ENCODE data around the gene TOM1L1. TPM values are rescaled to one million over a fixed set of nuclear protein-coding genes. Genes with fewer than 3 reads are reported as not detected.

Gene TOM1L1
- total RNA-seq, 1 donor from 2014 or later = 0.34 TPM

DNA sequence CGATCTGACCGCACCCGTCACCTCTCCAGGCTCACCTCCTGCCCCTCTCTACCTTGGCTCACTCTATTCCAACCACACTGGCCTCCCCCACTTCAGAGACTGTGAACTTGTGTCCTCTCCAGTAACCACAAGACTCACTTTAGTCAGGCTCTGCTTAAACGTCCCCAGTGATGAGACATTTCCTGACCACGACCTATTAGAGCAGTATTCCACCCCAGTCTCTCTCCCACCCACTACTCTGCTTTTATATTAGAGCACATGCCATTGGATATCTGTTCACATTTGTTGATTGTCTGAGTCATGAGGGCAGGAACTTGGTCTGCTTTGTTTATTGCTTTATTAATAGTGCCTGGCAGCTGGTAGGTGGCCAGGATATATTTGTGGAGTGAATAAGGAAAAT is 47.7 kb downstream of the TOM1L1 start:
- peak; percentile 73 for DNase-seq

DNA sequence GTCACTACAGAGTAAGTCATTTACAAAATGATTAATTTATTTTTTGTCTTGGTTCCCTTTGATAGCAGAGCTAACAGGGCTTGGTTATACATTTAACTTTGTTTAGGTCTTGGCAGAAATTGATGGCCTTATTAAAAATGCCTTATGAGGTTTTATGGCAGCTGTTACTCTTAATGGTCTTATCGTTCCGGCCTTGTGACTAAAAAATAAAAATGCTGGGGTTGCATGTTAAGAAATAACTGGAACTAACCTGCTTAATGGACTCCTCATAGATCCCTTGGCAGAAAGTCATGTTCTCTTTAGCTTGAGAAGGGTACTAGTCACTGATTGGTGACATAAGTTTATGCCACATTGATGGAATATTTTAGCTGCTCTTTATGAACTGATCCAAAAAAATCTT is 49.5 kb downstream of the TOM1L1 start:
- DNase-seq = no peak

DNA sequence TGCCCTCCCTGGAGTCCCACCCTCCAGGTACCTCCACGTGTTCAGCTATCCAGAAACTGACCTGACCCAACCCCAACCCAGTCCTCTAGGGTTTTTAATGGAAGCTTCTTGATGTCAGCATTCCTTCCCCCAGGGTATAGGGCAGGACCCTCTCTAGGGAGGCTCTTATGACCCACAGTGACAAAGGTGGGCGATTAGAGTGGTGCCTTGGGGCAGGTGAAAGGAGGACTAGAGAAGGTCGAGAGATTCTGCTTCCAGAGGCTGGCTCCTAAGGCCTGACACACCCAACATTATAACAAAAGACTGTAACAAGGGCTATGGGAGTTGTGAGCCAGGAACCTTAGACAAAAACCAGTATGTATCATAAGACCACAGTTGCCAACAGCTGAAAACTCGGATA is 50.6 kb downstream of the TOM1L1 start:
- DNase-seq = no peak

DNA sequence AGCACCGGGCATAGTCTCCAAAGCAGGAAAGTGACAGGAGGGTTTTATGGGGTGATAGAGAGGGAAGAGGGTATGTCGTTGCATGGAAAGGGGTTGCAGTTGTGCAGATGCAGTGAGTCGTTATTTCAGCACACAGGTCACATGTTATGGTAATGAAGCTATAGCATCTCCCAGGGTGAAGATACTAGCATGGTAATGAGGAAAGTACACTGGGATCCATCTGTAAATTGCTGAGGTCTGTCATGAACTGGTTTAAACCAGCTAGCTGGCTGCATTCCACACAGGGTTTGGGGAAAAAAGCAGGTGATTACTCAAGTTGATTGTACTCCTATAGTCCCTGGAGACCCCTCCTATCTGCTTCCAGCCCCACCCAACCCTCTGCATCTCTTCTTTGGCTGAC is 56.1 kb downstream of the TOM1L1 start:
- DNase-seq = no peak

DNA sequence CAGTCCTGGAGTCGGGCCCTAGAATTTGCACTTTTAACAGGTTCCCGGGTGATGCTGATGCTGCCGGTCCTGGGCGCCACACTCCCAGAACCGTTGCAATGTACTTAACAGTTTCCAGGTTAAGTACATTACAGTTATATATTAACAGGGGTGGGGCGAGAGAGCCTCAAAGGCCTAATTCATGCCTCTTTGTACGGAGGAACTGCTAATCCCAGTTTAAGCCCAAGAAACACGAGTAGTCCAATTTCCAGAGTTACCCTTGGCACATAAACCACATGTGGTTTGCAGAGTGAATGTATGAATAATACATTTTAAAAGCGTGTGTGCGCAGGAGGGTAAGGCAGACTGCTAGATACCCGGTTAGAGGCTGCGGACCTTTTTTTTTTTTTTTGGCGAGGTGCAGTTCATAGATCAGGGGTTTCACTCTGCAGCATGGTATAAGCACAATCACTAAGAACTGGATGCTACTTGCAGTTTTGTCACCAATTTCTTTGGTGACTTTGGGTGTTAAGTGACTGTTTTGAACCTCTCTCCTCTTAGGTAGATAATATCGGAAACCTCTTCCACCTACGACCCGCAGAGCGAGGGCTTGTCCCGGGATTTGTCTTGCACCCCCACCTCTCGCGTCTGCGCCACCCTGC is 67.1 kb downstream of the TOM1L1 start:
- DNase-seq = peak; percentile 25

DNA sequence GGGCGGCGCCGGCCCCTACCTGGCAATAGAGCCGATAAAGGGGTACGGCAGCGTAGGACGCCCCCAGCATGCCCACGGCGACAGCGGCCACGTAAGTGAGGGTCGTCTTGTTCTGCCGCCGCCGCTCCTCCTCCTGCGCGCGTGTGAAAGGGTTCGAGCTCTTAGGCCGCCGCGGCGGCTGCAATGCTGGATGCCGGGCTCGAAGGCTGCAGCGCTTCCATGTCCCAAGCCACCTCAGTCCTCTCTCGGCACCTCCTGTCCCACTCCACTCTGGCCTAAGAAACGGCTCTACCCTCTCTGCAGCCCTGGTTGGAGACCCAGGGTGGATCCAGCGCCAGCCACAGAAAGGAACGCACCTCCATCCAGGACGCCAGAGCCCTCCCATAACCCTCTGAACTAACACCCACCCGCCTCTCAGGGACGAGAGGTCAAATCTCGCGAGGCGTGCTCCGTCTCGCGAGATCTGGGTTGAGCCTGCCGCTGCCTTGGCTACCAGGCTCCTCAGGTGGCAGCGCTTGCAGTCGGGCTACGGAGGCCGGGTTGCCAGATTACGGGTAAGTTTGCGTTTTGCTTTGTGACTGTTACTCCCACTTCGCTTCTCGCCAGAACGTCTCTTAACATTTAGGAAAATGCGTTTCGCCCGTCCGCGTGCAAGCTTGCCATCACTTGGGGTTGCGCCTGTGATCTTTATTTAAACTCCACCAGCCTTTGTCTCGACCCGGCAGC is 67.8 kb downstream of the TOM1L1 start, which contains the start of the genes COX11 and STXBP4:
TSS of gene COX11 (minus strand) at position 393 of the 726 bp plus-strand sequence. CDS start at position 385, 8 bp downstream.
TSS of gene STXBP4 (plus strand) at position 504 of the 726 bp plus-strand sequence. CDS start 17,455 bp downstream, outside the sequence.
- peak; percentile 98 for DNase-seq

DNA sequence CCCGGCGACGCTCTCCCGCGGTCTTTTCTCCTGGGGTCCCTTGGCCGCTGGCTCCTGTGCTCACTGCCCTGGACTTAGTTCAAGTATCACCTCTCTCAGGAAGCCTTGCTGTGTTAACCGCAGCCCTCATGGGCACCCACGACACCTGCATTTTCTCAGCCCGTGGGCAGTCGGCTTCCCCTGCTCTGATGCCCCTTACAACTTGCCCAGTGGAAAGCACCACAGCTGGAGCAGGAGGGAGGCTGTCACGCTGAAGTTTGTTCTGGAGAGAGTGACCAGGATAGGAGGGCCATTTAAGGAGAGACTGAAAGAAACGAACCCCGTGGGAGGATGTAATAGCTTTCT is 68.3 kb downstream of the TOM1L1 start:
- DNase-seq = peak; percentile 62

DNA sequence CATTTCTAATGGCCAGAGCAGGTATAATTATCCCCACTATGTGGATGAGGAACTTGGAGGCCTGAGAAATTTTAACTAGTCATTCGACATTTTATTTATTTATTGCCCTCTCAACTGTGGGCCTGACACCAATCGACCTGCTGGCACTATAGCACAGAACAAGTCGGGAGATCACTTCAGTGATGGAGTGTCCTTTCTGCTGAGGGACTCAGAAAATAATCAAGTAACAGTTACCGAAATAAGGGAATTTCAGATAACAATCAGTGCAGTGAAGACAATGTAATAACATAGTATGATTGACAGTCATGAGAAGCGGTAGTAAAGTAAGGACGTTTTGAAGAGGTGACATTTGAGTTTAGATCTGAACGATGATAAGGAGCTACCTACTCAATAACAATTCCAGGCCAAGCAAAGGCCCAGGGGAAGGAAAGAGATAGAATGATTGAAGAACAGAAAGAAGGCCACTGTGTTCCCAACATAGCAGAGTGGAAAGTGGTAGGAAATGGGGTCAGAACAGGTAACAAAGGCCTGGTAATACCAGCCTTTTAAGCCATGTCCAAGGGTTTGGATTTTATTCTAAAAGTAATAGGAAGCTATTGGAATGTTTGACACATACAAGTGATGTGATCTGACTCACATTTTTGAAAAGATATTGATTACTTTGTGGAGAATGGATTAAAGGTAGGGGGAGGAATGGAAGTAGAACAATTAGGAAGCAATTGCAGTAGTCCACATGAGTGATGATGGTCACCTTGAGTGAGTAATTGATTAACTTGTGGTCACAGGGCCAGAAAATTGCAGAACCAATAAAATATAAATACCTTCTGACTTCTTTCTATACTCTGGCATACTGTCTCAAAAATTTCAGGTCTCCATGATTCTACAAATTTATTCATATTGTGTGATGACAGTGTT is 69.3 kb downstream of the TOM1L1 start:
- no peak for DNase-seq

DNA sequence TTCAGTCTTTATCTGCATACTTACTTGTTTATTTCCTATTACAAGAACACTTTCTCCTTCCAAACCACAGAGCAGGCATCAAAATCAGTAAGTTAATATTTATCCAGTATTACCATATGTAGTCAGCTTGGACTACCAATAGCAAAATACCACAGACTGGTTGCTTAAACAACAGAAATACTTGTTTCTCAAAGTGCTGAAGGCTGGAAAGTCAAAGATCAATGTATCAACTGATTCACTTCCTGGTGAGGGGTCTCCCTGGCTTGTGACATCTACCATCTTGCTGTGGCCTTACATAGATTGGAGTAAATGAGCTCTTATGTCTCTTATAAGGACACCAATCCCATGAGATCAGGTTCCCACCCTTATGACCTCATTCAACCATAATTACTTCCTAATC is 70.5 kb downstream of the TOM1L1 start:
- DNase-seq = no peak

DNA sequence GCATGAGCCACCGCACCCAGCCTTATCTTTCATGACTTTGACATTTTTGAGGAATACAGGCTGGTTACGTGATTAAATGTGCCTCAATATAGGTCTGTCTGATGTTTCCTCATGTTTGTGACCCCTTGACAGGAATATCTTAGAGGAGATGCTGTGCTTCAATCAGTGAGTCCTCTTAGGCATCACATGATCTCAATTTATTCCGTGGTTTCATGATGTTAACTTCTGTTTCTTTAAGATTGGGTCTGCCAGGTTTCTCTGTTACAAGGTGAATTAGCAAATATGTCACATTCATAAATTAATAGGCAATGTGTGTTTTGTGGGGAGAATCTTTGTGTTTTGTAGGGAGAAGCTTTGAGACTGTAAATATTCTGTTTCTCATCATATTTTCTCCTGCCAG is 71.2 kb downstream of the TOM1L1 start:
- no peak for DNase-seq

DNA sequence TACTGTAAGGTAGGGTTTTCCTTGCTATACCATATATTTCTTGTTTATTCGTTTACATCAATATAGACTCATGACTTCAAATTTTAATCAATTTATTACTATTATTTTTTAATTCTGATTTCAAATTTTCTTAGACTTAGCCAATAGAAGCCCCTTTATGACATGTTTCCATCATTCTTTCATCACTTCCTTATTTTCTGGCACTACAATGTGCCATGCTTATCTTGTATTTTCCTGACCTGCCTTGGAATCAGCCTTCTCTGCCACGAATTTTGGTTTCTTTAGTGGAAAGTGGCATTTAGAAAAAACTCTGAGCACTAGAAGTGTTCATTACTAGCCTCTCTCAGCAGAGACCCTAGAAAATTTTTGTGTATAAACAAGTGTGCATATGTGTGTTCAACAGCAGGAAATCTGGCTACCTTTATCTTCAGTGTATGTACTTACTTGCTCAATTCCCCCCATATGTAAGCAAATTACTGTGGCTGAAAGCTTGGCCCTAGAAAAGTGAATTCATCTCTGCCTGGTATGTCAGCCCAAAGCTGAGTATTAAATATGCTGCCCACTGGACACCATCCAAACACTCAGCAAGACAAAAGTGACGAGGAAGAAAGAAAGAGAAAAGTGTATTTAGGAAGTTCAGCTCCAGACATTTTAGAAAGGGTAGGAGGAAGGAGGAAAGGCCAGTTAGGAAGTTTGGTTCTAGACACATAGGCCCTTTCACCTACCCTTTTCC is 71.9 kb downstream of the TOM1L1 start:
- DNase-seq = no peak

DNA sequence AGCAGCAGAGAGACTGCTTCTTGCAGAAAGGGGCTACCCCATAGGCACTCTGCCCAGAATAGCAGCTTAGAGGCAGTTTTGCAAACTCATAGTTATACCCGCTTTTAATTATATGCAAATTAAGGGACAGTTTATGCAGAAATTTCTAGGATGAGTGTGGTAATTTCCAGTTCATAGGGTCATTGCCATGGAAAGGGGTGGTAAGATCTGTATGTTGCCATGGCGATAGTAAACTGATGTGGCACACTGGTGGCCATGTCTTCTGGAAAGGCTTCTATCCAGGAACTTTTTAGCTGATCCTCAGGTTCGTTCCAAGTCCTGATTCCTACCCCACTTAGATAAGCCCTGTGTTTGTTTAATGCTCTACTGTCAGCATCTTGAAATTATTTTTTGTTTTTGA is 74.1 kb downstream of the TOM1L1 start:
- no peak for DNase-seq

DNA sequence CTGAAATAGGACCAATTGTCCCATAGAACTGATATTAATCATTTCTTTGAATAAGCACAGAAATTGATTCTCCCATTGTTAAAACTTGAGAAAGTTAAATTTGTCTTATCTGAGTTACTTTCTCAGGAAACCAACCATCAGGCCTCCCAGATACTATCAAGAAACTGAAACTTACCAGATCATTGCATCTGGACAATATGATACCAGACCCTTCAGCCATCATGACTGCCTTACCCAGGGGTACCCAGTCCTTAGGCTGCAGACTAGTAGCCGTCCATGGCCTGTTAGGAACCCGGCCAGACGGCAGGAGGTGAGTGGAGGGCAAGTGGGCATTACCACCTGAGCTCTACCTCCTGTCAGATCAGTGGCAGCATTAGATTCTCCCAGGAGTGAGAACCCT is 75.7 kb downstream of the TOM1L1 start:
- no peak for DNase-seq

DNA sequence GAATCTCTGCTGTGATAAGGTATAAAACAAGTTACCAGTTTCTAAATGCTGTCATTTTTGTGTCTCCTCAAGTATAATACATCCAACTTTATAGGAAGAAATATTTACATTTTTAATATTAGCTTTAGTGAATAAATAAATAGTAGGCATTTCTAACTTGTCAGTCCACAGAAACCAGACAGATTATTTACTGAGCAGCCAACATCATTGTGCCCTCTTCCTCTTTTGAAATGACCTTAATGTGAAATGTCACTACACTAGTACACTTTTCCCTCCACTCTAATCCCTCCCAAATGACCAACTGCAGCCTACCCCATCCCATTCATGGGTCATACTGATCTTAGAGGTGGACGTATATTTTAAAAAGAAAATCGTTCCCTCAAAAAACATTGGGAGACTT is 77.1 kb downstream of the TOM1L1 start:
- no peak for DNase-seq

DNA sequence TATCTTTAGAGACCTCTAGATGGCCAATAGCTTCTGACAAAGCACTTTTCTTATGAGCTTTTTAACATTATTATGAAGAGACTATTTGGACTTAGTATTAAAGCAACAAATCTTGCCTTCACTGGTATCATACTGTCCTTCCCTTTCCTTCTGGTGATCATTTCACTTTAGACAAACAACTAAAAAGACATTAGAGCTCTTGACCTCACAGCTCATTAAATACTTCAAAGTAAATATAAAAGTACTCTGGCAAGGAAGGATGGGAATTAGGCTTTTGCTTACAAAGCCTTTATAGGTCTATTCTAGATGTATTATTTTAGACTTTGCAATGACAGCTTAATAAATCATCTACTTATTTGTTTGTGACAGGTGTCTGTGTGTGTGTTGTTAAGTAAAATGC is 79.0 kb downstream of the TOM1L1 start:
- DNase-seq = no peak

DNA sequence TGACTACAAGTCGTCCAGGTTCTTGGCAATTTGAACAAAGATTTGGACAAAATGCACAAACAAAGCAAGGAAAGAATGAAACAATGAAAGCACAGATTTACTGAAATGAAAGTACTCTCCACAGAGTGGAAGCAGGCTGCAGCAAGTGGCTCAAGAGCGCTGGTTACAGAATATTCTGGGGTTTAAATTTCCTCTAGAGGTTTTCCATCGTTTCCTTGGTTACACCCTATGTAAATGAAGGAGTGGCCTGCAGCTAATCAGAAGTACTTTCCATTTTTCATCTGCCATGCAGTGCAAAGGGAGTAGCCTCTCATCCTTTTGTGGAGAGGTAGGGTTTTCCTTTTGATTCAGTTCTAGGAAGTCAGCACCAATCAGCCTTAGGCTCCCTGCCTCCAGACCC is 79.7 kb downstream of the TOM1L1 start:
- no peak for DNase-seq

DNA sequence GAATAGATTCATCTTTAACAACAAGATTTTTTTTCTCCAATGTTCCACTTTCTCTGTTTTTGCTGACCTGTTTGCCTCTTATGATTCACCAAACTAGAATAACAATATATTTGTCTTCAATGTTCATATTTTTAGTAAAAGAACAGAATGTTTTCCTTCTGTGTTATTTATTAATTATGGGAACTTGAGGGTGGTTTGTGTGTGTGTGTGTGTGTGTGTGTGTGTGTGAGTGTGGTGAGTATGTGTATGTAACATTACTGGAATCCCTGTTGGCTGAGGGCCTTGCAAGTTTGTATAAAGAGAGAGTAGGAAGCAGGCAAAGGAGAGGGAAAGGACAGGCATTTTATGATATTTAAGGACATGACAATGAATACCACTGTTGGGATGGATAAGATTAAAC is 81.7 kb downstream of the TOM1L1 start:
- peak; percentile 61 for DNase-seq

DNA sequence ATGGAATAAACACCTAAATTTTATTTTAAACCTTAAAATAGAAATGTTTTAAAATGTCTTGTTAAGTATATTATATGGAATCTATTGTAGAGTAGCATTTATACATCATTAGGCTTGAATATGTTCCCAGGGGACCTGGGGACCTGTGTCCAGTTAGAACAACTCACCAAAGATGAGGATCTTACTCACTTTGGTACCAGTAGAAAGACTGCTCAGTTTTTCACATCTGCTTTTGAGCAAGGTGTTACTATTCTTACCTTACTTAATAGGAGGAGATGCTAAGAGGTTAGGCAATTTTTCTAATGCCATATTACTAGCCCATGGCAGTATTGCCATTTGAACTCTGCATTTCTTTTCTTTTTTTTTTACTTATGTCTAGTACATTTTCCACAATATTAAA is 82.6 kb downstream of the TOM1L1 start:
- DNase-seq = no peak

DNA sequence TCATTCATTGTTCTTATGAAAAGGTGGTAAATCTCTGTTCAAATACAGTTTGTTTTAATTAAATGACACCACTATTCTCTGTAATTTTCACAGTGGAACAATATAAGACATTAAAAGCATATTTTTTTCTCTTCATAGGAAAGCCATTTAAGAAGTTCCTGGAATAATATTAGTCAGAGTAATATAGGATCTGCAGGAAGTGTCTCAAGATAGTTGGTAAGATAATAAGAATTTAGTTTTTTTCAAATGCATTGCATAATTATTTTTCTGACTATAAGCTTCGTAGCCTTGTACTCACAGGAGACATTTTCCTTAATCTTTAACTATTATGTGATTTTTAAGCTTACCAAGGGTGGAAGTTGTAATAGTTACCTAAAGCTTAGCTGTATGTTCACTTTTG is 84.8 kb downstream of the TOM1L1 start:
- peak; percentile 7 for DNase-seq

DNA sequence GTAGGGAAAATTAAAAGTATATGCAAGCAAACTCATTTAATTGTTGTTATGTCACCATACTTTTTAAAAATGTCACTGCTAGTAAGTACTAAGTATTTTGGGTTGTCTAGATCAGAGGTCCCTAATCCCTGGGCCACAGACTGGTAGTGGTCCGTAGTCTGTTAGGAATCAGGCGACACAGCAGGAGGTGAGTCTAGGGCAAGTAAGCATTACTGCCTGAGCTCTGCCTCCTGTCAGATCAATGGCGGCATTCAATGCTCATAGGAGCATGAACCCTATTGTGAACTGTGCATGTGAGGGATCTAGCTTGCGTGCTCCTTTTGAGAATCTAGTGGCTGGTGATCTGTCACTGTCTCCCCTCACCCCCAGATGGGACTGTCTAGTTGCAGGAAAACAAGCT is 89.5 kb downstream of the TOM1L1 start:
- DNase-seq = no peak

DNA sequence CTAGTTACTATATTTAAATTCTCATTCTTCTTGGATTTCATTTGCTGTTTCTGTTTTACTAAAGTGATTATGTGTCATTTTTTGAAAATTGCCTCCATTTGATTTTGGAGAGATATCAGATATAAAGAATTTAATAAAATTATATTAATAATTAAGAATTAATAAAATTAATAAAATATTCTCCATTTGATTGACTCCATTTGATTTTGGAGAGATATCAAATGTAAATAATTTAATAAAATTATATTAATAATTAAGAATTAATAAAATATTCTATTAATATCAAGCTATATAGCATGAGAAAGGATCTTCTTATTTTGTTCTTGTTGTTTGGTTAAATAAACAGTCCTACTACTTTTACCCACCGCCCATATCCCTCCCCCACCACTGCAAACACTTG is 90.9 kb downstream of the TOM1L1 start:
- DNase-seq = no peak

DNA sequence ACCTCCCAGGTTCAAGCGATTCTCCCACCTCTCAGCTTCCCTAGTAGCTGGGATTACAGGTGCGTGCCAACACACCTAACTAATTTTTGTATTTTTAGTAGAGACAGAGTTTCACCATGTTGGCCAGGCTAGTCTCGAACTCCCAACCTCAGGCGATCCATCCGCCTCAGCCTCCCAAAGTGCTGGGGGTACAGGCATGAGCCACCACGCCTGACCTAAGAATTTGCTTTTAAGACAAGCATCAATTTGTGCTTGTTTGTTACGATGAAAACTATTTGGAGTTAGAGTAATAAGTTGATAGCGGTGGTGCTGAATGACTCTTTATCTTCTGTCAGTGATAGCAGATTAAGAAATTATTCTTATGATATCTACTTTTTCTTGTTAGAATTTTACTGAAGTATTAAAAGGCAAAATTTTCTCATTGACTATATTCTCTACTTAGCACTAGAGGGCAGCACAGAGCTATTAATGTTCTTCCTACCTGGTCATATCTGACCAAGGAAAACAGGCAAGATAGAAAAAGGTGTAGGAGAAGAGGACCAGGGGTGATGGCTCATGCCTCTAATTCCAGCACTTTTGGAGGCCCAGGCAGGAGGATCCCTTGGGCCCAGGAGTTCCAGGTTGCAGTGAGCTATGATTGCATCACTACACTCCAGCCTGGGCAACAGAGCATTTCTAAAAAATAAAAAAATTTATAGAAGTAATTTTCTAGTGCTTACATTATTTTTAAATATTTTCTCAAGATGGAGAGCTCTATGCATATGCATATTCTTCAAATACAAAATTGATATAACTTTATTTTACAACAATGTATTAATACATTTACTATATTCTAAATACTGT is 92.4 kb downstream of the TOM1L1 start:
- peak; percentile 75 for DNase-seq
